ENCODE data around the gene TLE5.
A peak's percentile ranks its signal among the peaks of the same experiment; 100 is the strongest.
"Not testable (repeated sequence)": the region's sequence is repeated elsewhere in the genome, so short reads cannot be mapped to it uniquely, and the experiment has no call there.

The TLE5 gene

GRCh38 chr19:3096267-3096901 is 34.1 kb upstream of the TLE5 start:
- DNase-seq, result no peak

GRCh38 chr19:3095441-3096191 is 33.3 kb upstream of the TLE5 start:
- peak; percentile 66 for DNase-seq

GRCh38 chr19:3094601-3095440 is 32.5 kb upstream of the TLE5 start:
- DNase-seq, result peak; percentile 32

- DNase-seq, result not testable (repeated sequence)
Measured at GRCh38 chr19:3089299-3089855, 27.1 kb upstream of the TLE5 start.

GRCh38 chr19:3087769-3088168 is 25.5 kb upstream of the TLE5 start:
- no peak for DNase-seq

GRCh38 chr19:3084943-3085342 is 22.6 kb upstream of the TLE5 start:
- no peak for DNase-seq

GRCh38 chr19:3083964-3084363 is 21.7 kb upstream of the TLE5 start:
- no peak for DNase-seq

- DNase-seq, result no peak
Measured at GRCh38 chr19:3082331-3082730, 20.0 kb upstream of the TLE5 start.

- no peak for DNase-seq
Measured at GRCh38 chr19:3080286-3080685, 18.0 kb upstream of the TLE5 start.

- DNase-seq, result no peak
Measured at GRCh38 chr19:3079578-3079977, 17.3 kb upstream of the TLE5 start.

GRCh38 chr19:3075605-3076431 is 13.5 kb upstream of the TLE5 start:
- DNase-seq, result peak; percentile 80

- DNase-seq, result no peak
Measured at GRCh38 chr19:3073931-3074595, 11.8 kb upstream of the TLE5 start.

- no peak for DNase-seq
Measured at GRCh38 chr19:3073159-3073563, 10.9 kb upstream of the TLE5 start.

- no peak for DNase-seq
Measured at GRCh38 chr19:3071768-3072167, 9.5 kb upstream of the TLE5 start.

- no peak for DNase-seq
Measured at GRCh38 chr19:3068071-3068470, 5.8 kb upstream of the TLE5 start.

GRCh38 chr19:3067563-3067962 is 5.3 kb upstream of the TLE5 start:
- no peak for DNase-seq

- DNase-seq, result no peak
Measured at GRCh38 chr19:3066482-3067049, 4.3 kb upstream of the TLE5 start.

- DNase-seq, result no peak
Measured at GRCh38 chr19:3065675-3066357, 3.5 kb upstream of the TLE5 start.

- no peak for DNase-seq
Measured at GRCh38 chr19:3064011-3064330, 1.7 kb upstream of the TLE5 start.

GRCh38 chr19:3061182-3062161 is 823 bp downstream of the TLE5 start:
- DNase-seq, result peak; percentile 86

All from CD4-positive, alpha-beta T cell treated with Interleukin-12 subunit alpha and Interleukin-12 subunit beta, for 1 hour (primary cell).